GF-D8 (cell line): ENCODE measurements around the gene USP31.
"Not testable (repeated sequence)": the region's sequence is repeated elsewhere in the genome, so short reads cannot be mapped to it uniquely, and the experiment has no call there.

Source experiments
- DNase-seq: peaks from one replicate; lab custom pipeline; 2025; lab: John Stamatoyannopoulos, UW

USP31 gene

GRCh38 chr16:23131931-23132621 is 17.2 kb downstream of the USP31 start:
- no peak for DNase-seq

GRCh38 chr16:23131436-23131835 is 17.8 kb downstream of the USP31 start:
- no peak for DNase-seq

DNA sequence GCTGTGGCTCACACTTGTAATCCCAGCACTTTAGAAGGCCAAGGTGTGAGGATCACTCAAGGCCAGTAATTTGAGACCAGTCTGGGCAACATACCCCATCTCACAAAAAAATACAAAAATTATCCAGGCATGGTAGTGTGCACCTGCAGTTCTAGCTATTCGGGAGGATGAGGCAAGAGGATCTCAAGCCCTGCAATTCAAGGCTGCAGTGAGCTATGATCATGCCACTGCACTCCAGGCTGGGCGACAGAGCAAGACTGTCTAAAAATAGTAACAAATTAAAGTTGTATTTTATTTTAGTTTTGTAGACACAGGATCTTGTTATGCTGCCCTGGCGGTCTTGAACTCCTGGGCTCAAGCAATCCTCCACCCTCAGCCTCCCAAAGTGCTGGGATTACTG is 18.2 kb downstream of the USP31 start:
- DNase-seq = no peak

GRCh38 chr16:23129686-23130085 is 19.6 kb downstream of the USP31 start:
- DNase-seq = no peak

- DNase-seq = no peak
Observed at GRCh38 chr16:23128056-23128455, 21.2 kb downstream of the USP31 start.

- no peak for DNase-seq
Observed at GRCh38 chr16:23125277-23125676, 24.0 kb downstream of the USP31 start.

DNA sequence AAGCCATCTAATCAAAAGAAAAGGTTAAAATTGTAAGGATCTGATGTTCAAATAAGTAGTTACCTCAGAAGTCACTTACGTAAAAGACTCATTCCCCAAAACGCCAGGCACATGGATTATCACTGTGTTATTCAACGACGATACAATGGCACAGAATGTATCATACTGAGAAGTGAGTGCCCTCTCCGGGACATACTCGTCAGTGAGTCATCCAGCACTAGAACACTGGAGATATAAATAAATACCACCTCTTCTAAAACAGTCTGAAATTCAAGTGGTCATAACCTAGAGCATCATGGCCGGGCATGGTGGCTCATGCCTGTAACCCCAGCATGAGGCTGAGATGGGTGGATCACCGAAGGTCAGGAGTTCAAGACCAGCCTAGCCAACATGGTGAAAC is 24.9 kb downstream of the USP31 start:
- no peak for DNase-seq

DNA sequence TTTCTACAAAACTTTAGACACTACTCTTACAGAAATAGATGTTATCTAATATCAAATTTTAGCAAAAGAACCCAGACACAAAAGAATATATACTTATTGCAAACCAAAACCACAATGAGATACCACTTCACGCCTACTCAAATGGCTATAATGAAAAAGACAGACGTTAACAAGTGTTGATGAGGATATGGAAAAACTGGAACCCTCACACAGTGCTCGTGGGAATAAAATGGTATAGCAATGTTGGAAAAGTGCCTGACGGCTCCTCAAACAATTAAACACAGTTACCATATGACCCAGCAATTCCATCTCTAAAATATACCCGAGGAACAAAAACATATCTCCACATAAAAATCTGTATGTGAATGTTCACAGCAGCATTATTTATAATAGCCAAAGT is 27.1 kb downstream of the USP31 start:
- DNase-seq = no peak

- no peak for DNase-seq
Observed at GRCh38 chr16:23121024-23121423, 28.2 kb downstream of the USP31 start.

GRCh38 chr16:23120562-23120961 is 28.7 kb downstream of the USP31 start:
- DNase-seq = no peak

GRCh38 chr16:23119570-23119969 is 29.7 kb downstream of the USP31 start:
- DNase-seq = no peak

DNA sequence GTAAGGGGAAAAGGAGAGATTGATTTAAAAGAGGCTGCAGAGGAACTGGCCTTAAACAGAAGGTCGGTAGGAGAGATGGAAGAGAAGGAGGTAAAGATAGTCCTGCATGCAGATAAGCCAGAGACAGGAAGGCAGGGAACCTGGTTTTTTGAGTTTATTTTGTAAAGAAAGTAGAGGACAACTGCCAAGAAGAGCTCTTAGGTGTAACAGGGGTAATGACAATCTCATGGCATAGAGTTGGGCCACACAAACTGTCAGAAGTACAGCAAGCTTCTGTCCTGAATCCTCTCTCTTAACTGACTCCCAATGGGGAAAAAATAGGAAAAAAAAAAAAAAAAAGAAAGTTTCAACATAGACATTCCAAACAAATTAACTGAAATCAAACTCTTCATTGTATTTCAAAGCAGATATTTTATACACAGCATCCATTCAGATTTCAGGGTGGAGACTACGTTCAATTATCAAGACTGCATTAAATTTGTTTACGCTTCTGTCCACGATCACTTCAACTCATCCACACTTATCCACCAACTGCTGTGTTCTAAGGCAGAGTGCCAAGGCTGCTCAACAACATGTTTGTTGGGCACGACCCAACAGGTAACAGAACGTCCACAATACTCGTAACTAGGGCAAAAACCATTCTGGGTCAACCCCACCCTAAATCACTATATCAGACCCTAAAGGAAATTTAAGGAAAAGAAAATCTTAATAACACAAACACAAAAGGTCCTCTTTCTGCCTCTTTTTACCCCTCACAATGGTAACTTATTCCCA is 34.9 kb downstream of the USP31 start:
- no peak for DNase-seq

DNA sequence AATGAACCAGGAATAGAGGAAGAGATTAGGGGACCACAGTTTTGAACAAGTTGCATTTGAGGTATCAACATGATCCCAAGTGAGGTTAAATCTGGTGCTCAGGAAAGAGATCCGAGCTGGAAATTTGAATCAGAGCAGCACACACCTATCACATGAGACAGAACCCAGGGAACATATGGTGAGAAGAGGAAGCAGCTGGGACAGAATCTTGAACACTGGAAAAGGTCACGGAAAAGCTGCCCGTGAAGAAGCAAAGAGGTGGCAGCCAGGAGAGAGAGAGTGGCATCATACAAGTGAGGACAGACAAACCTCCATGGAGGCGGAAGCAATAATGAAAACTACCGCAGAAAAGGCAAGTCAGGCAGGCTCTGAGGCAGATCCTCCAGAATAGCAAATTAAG is 36.1 kb downstream of the USP31 start:
- no peak for DNase-seq

GRCh38 chr16:23110257-23110899 is 38.9 kb downstream of the USP31 start:
- DNase-seq = no peak

- no peak for DNase-seq
Observed at GRCh38 chr16:23107936-23108335, 41.3 kb downstream of the USP31 start.

DNA sequence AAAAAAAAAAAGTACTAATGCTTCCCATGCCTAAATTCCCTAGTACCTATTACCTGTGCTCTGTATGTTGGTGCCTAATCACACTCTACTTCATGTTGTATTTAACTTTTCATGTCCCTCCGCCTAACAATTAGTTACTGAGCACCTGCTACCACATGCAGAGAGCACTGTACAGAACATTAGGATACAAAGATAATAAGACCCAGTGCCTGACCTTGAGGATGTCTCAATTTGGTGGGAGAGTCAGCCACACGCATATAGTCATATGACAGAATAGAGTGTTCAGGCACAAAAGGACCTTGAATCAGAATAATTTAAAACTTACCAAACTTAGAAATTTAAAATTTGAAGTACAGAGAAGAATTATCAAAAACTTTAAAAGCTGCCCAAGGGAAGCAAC is 42.1 kb downstream of the USP31 start:
- DNase-seq = no peak

GRCh38 chr16:23105309-23105708 is 43.9 kb downstream of the USP31 start:
- no peak for DNase-seq

DNA sequence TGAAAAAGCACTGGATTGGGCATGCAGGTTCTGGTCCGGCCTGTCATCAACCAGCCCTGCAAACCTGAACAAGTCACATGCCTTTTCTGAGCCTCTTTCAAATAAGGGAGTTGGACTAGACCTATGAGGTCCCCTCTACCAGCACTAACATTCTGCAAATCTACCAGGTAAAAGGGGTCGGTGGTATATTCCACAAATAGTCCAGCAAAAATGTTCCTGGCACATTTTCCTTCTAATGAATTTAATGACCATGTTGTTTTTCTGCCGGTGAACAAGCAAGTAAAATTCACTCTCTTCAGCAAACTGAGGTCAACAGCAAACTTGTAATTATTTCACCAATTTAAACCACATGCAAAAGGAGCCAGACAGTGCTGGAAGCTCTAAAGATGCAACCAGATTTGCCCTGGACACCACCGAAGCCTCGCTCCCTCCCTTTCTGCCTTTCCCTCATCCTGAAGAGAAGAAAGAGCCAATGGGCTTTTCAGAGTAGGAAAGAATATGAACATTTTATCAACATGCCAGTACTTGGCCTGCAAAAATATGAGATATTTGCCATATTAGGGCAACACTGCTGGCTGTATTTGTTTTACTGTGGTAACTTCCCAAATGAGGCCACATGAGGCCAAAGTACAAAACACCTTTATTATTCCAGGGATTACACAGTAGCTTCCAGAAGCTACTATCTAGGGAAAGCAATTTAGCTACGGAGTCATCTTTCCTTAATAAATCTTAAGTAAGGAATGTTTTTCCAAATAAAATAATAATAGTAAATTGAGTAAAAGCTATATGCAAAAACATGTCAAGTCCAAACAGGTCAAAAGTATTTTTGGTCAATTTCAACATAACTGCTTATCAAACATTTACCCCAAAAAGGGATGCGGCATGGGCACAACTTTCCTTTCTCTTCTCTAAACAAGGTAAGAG is 45.0 kb downstream of the USP31 start:
- no peak for DNase-seq

DNA sequence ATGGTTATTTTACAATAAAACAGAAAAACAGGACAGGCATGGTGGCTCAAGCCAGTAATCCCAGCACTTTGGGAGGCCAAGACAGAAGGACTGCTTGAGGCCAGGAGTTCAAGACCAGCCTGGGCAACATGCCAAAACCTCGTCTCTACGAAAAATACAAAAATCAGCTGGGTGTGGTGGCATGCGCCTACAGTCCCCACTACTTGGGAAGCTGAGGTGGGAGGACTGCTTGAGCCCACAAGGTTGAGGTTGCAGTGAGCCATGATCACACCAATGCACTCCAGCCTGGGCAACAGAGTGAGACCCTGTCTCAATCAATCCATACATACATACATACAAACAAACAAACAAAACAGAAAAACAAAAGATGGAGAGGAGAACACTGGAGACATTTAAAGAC is 45.6 kb downstream of the USP31 start:
- no peak for DNase-seq

DNA sequence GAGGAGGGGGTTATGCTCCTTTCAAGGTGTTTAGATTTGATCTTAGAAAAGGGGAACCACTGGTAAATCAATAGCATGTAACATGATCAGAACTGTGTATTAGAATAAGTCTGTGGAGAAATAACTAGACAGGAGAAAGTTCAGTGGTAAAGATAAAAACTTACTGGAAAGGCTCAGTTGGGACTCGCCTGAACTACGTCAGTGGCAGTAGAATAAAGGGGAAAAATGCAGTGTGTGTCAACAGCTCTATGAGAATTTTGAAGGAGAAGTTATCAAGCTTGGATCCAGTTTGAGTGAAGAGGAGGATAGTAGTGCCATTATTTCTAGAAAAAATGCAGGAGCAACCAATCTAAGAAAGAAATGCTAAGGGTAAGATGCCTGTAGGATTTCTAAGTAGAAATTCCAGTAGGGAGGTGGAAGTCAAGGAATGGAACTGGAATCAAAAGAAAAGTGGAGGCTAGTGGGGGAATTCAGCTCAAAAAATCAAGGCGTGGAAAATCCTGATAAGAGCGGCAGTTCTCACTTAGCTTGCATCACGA is 48.2 kb downstream of the USP31 start:
- no peak for DNase-seq

- not testable (repeated sequence) for DNase-seq
Observed at GRCh38 chr16:23096450-23096849, 52.8 kb downstream of the USP31 start.

GRCh38 chr16:23094136-23094535 is 55.1 kb downstream of the USP31 start:
- DNase-seq = not testable (repeated sequence)
